ENCODE results near the gene EHBP1L1. TPM values are rescaled to one million over a fixed set of nuclear protein-coding genes. Genes with fewer than 3 reads are reported as not detected.

EHBP1L1 gene
- total and polyA plus RNA-seq, 4 donors, result 1.1 to 120 (median 10.0) TPM

DNA sequence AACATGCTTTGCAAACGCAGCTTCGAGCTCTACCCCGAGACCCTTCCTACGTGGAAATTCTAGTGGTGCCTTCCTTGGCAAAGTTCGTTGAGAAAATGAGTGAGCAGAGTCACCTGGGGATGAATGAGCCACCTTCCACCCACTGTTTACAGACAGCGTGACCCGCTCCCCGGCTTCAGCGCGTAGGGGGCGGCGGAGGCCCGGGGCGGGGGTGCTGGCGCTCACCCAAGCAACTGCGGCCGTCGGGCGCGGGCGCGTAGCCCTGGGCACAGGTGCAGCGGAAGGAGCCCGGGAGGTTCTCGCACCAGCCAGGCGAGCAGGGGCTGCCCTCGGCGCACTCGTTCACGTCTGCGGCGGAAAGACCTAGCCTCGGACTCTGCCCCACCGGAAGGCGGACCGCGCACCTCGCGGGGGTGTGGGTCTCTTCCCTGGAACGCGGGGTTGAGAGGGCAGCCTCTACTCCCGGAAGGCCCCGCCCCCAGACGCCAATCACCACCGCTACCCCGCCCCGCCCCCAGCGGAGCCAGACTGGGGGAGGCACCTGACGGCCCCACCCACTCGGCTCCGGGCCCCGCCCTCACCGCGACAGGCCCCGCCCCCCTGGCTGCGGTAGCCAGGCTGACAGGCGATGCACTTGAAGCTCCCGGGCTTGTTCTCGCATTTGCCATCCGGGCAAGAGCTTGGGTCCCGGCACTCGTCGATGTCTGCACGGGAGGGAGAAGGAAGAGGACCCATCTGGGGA is 29.5 kb upstream of the EHBP1L1 start:
- Histone ChIP-seq H3K36me3 (ENCODE audit: control insufficient read depth in 4 of 4, insufficient read depth in 3 of 4, low read depth in 1 of 4, low read length in 3 of 4) (peaks cover 0 to 5% (median under 1%) of the 10 kb centered on the region in 4 donors), H3K27ac (ENCODE audit: low read depth in 1 of 2, low read length in 2 of 2) (peak overlapping the region; percentile 78 to 94), H3K9me3 (ENCODE audit: control insufficient read depth in 4 of 4, low read length in 3 of 4) (no peaks in the 10 kb centered on the region), H3K27me3 (ENCODE audit: control insufficient read depth in 4 of 4, insufficient read depth in 4 of 4, low read length in 3 of 4) (no peaks in the 10 kb centered on the region), H3K4me3 (ENCODE audit: low read depth in 1 of 3, low read length in 3 of 3) (peak overlapping the region; percentile 30 to 60 (median 51)), H3K9ac (ENCODE audit: low read depth in 1 of 2, low read length in 2 of 2) (peak overlapping the region in 1 of 2 donors; percentile 66), H3K4me1 (ENCODE audit: control insufficient read depth in 4 of 4, insufficient read depth in 4 of 4, low read length in 3 of 4) (peaks cover 3 to 38% (median 19%) of the 10 kb centered on the region in 4 donors)
- DNase-seq (ENCODE audit: low spot score), result peak; percentile 100
- TF ChIP-seq NR2F2 (IDR thresholded peaks at IDR 0.05) (peak; percentile 96), EGR1 (IDR thresholded peaks at IDR 0.05; ENCODE audit: low read depth in 2 of 2) (peak; percentile 85 to 97), YY1 (IDR thresholded peaks at IDR 0.05) (peak; percentile 27), JUND (IDR thresholded peaks at IDR 0.05) (no peak), TAF1 (conservative IDR thresholded peaks at IDR 0.05) (no peak), GABPA (IDR thresholded peaks at IDR 0.05 in 1 of 2, conservative IDR thresholded peaks at IDR 0.05 in 1 of 2) (peak in 1 of 2 donors; percentile 85), HNF4G (IDR thresholded peaks at IDR 0.05) (peak; percentile 93), FOXA2 (IDR thresholded peaks at IDR 0.05) (no peak), HNF4A (conservative IDR thresholded peaks at IDR 0.05) (peak; percentile 95 to 97), RAD21 (IDR thresholded peaks at IDR 0.05) (peak in 1 of 2 donors; percentile 33), SP1 (IDR thresholded peaks at IDR 0.05) (peak; percentile 78), RXRA (IDR thresholded peaks at IDR 0.05) (peak; percentile 88 to 91), FOXA1 (IDR thresholded peaks at IDR 0.05) (no peak)
- TF ChIP-seq, protein P1, sequence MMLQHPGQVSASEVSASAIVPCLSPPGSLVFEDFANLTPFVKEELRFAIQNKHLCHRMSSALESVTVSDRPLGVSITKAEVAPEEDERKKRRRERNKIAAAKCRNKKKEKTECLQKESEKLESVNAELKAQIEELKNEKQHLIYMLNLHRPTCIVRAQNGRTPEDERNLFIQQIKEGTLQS (IDR thresholded peaks at IDR 0.05), result no peak
- TF ChIP-seq, protein P2, sequence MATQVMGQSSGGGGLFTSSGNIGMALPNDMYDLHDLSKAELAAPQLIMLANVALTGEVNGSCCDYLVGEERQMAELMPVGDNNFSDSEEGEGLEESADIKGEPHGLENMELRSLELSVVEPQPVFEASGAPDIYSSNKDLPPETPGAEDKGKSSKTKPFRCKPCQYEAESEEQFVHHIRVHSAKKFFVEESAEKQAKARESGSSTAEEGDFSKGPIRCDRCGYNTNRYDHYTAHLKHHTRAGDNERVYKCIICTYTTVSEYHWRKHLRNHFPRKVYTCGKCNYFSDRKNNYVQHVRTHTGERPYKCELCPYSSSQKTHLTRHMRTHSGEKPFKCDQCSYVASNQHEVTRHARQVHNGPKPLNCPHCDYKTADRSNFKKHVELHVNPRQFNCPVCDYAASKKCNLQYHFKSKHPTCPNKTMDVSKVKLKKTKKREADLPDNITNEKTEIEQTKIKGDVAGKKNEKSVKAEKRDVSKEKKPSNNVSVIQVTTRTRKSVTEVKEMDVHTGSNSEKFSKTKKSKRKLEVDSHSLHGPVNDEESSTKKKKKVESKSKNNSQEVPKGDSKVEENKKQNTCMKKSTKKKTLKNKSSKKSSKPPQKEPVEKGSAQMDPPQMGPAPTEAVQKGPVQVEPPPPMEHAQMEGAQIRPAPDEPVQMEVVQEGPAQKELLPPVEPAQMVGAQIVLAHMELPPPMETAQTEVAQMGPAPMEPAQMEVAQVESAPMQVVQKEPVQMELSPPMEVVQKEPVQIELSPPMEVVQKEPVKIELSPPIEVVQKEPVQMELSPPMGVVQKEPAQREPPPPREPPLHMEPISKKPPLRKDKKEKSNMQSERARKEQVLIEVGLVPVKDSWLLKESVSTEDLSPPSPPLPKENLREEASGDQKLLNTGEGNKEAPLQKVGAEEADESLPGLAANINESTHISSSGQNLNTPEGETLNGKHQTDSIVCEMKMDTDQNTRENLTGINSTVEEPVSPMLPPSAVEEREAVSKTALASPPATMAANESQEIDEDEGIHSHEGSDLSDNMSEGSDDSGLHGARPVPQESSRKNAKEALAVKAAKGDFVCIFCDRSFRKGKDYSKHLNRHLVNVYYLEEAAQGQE (IDR thresholded peaks at IDR 0.05), result no peak
- TF ChIP-seq, protein P3, sequence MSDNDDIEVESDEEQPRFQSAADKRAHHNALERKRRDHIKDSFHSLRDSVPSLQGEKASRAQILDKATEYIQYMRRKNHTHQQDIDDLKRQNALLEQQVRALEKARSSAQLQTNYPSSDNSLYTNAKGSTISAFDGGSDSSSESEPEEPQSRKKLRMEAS (IDR thresholded peaks at IDR 0.05), result no peak
- TF ChIP-seq, protein P4, sequence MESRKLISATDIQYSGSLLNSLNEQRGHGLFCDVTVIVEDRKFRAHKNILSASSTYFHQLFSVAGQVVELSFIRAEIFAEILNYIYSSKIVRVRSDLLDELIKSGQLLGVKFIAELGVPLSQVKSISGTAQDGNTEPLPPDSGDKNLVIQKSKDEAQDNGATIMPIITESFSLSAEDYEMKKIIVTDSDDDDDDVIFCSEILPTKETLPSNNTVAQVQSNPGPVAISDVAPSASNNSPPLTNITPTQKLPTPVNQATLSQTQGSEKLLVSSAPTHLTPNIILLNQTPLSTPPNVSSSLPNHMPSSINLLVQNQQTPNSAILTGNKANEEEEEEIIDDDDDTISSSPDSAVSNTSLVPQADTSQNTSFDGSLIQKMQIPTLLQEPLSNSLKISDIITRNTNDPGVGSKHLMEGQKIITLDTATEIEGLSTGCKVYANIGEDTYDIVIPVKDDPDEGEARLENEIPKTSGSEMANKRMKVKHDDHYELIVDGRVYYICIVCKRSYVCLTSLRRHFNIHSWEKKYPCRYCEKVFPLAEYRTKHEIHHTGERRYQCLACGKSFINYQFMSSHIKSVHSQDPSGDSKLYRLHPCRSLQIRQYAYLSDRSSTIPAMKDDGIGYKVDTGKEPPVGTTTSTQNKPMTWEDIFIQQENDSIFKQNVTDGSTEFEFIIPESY (IDR thresholded peaks at IDR 0.05), result no peak
- TF ChIP-seq, protein P5, sequence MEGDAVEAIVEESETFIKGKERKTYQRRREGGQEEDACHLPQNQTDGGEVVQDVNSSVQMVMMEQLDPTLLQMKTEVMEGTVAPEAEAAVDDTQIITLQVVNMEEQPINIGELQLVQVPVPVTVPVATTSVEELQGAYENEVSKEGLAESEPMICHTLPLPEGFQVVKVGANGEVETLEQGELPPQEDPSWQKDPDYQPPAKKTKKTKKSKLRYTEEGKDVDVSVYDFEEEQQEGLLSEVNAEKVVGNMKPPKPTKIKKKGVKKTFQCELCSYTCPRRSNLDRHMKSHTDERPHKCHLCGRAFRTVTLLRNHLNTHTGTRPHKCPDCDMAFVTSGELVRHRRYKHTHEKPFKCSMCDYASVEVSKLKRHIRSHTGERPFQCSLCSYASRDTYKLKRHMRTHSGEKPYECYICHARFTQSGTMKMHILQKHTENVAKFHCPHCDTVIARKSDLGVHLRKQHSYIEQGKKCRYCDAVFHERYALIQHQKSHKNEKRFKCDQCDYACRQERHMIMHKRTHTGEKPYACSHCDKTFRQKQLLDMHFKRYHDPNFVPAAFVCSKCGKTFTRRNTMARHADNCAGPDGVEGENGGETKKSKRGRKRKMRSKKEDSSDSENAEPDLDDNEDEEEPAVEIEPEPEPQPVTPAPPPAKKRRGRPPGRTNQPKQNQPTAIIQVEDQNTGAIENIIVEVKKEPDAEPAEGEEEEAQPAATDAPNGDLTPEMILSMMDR (IDR thresholded peaks at IDR 0.05; ENCODE audit: low read depth, low read length, missing input control), result no peak
- WGBS, result 8% methylated on average over 64 of the region's 64 CpGs

Data from liver (tissue), 9 donors.